ENCODE measurements around the gene CDK7.

DNA sequence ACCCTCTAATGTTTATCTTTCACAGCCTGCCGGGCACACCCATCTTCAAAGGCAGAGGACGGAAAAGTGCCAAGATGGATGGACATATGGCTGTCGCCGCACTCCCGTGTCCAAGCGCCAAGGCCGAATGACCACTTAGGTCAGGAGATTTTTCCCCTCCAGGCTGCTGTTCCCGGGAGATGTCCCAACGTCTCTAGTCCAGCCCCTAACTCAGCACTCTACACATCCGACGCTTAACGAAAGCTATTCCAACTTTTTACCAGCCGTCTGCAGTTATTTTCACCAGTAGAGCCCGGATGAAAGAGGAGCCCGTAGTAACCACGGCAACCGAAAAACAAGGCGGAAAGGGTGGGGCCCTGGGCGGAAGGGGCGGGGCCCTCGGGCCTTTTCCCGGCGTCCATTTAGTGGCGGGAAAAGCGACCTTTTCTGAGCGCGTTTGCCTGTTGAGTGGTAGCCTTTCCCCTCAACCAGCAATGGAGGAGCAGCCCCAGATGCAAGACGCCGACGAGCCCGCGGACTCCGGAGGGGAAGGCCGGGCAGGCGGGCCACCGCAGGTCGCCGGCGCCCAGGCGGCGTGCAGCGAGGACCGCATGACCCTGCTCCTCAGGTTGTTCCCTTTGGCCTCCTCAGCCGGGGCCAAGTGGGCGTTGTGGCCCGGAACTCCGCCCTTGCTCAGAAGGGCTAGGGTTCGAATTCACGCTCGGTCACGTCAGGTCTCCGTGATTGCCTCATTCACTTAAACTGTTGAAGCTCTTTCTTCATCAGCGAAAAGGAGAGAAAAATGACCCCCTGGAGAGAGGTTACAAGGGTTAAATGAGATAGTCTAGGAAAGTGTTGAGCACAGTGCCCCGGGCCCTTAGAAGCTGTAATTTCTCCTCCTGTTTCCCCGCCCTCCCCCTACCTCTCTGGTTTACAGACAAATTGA is 45.3 kb upstream of the CDK7 start, which contains the start of gene CENPH:
- TF ChIP-seq CTCF (IDR thresholded peaks at IDR 0.05) = no peak
- TF ChIP-seq POLR2A (IDR thresholded peaks at IDR 0.05) = peak in 1 of 2 donors; percentile 32

Data from thyroid gland (tissue), 4 donors.